Neutrophil (primary cell): ENCODE measurements around the gene ARHGEF37.

Experiments used
- H3K27ac ChIP-seq: fragments of 200-600 bp; sonication (generic); 2 replicates; pipeline ENCODE4 v1.5.1; 2016; ENCODE audit warnings: mild to moderate bottlenecking, moderate library complexity
- H3K27me3 ChIP-seq: fragments of 200-600 bp; sonication (generic); 2 replicates; pipeline ENCODE4 v1.6.0; 2016; ENCODE audit warnings: mild to moderate bottlenecking
- H3K36me3 ChIP-seq: fragments of 200-600 bp; sonication (generic); 2 replicates; pipeline ENCODE4 v1.5.1; 2017
- H3K4me1 ChIP-seq, 2 experiments: fragments of 200-600 bp in 1 of 2; sonication (generic) in 1 of 2; 1 replicate in 1 of 2; 2 replicates in 1 of 2; pipeline versions ENCODE4 v1.5.1 to v1.6.1; 2013 to 2016; ENCODE audit warnings: low read depth in 1 of 2, low read length in 1 of 2, mild to moderate bottlenecking in 1 of 2, moderate library complexity in 1 of 2; ENCODE audit not compliant: control insufficient read depth in 1 of 2, insufficient read depth in 1 of 2
- H3K4me3 ChIP-seq, 2 experiments: fragments of 200-600 bp in 1 of 2; sonication (generic) in 1 of 2; 1 replicate in 1 of 2; 2 replicates in 1 of 2; pipeline ENCODE4 v1.5.1; 2013 to 2016; ENCODE audit warnings: low read depth in 1 of 2, low read length in 1 of 2, mild to moderate bottlenecking in 1 of 2, moderate library complexity in 1 of 2
- H3K9me3 ChIP-seq: fragments of 200-600 bp; sonication (generic); 2 replicates; pipeline ENCODE4 v1.5.1; 2016
- TF ChIP-seq, protein P1 (sequence below): fragments of 200-600 bp; sonication (generic); IDR thresholded peaks from 2 replicates; pipeline ENCODE4 v1.5.1; 2016; ENCODE audit warnings: antibody characterized with exemption

Gene ARHGEF37

DNA sequence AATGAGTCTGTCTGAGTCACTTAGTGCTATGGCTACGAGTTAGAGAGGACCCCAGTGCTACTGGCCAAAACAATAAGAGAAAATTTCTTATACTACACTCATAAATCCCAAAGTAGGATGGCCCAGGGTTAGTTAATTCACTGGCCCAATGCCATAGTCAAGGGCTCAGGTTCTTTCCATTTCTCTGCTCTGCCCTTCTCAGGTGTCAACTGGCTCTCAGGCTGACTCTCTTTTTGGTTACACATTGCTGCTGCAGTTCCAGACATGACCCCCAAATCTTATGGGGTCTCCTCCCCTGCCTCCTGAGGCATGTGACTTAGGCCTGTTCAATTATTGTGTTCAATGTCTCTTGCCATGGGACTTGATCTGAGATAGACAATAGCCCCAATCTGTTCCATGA, 70.4 kb downstream of the ARHGEF37 start:
- no peaks in the 10 kb centered on the region for H3K27me3 ChIP-seq
- no peak overlapping the region for H3K27ac ChIP-seq
- no peaks in the 10 kb centered on the region for H3K4me1 ChIP-seq
- no peaks in the 10 kb centered on the region for H3K9me3 ChIP-seq
- no peak overlapping the region for H3K4me3 ChIP-seq
- H3K36me3 ChIP-seq: no peaks in the 10 kb centered on the region
- TF ChIP-seq, protein P1, sequence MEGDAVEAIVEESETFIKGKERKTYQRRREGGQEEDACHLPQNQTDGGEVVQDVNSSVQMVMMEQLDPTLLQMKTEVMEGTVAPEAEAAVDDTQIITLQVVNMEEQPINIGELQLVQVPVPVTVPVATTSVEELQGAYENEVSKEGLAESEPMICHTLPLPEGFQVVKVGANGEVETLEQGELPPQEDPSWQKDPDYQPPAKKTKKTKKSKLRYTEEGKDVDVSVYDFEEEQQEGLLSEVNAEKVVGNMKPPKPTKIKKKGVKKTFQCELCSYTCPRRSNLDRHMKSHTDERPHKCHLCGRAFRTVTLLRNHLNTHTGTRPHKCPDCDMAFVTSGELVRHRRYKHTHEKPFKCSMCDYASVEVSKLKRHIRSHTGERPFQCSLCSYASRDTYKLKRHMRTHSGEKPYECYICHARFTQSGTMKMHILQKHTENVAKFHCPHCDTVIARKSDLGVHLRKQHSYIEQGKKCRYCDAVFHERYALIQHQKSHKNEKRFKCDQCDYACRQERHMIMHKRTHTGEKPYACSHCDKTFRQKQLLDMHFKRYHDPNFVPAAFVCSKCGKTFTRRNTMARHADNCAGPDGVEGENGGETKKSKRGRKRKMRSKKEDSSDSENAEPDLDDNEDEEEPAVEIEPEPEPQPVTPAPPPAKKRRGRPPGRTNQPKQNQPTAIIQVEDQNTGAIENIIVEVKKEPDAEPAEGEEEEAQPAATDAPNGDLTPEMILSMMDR: no peak

DNA sequence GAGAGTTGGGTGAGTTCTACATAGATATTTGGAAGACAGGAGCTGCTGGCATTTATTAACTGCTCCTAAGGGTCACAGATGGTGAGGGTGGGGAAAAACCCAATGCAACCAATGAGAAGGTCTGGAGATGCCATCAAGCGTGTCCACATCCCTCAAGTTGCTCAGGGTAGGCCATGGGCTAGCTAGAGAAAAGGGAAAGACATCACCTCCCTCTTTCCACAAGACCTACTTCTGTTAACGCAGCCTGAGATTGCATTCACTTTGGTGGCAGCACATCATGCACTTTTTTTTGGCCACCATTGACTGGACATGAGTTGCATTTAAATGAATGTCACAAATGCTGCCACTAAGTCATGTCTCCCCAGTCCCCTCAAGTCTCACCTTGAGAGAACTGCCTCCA, 71.4 kb downstream of the ARHGEF37 start:
- no peaks in the 10 kb centered on the region for H3K9me3 ChIP-seq
- H3K27me3 ChIP-seq: no peaks in the 10 kb centered on the region
- H3K4me3 ChIP-seq: no peak overlapping the region
- H3K27ac ChIP-seq: no peak overlapping the region
- no peaks in the 10 kb centered on the region for H3K36me3 ChIP-seq
- H3K4me1 ChIP-seq: no peaks in the 10 kb centered on the region
- TF ChIP-seq, protein P1: no peak

DNA sequence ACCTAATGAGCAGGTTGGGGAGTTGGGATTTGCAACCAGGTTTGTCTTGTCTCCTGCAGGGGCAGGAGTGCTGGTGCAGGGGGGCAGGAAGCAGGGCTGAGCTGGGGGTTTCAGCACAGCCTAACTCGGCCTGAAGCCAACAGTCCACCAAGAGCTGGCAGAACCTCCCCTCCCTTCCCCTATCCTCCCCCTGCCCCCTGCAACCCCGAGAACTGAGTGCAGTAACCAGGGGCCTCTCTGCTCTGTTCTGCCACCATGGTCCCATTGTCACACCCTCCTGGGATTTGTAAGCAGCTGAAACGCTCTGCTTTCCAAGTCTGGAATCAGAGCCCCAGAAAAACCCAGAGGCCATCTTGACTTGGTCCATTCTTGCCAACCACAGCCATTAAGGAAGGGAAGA, 72.9 kb downstream of the ARHGEF37 start:
- TF ChIP-seq, protein P1: no peak

DNA sequence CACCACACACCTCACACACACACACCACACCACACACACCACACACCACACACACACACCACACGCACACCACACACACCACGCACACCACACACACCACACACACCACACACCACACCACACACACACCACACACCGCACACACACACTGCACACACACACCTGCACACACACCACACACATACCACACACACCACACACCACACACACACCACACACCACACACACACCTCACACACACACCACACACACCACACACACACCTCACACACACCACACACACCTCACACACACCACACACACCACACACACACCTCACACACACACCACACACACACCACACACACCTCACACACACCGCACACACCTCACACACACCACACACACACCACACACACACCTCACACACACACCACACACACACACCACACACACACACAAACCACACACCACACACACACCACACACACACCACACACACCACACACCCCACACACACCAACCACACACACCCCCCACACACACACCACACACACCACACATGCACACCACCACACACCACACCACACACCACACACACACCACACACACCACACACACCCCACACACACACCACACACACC, 73.7 kb downstream of the ARHGEF37 start:
- no peaks in the 10 kb centered on the region for H3K4me1 ChIP-seq
- H3K27me3 ChIP-seq: no peaks in the 10 kb centered on the region
- H3K9me3 ChIP-seq: no peaks in the 10 kb centered on the region
- no peaks in the 10 kb centered on the region for H3K36me3 ChIP-seq
- no peak overlapping the region for H3K4me3 ChIP-seq
- TF ChIP-seq, protein P1: no peak
- H3K27ac ChIP-seq: no peak overlapping the region

More for the DNA sequence above, 72.9 kb downstream of the ARHGEF37 start:
- H3K36me3 ChIP-seq: no peaks in the 10 kb centered on the region
- H3K9me3 ChIP-seq: no peaks in the 10 kb centered on the region
- no peak overlapping the region for H3K27ac ChIP-seq
- H3K27me3 ChIP-seq: no peaks in the 10 kb centered on the region
- H3K4me1 ChIP-seq: no peaks in the 10 kb centered on the region
- H3K4me3 ChIP-seq: no peak overlapping the region

DNA sequence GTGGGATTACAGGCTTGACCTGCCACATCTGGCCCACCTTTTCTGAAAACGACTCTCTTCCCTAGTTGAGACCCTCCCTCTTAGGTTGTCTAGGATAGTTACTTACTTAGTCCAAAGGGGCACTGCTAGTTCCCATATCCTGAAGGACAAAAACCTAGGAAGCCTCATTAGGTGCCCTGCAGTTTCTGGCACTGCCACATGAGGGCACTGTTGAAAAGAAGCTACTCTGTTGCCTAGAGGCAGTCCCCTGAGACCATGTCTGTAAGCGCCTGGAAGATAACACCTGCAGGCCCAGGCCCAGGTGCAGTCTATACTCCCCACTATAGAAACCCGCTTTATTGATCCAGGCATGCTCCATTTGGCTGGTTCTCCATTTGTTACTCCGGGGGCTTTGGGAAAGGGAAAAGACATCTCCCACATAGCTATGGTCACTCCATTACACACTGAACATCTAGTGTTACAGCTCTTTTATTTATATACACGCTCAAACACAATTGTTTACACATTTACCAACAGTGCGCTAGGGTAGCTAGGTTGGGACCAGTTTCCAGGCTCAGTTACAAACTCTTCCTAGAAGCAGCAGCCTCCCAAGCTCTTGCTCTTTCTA, 75.4 kb downstream of the ARHGEF37 start:
- Histone ChIP-seq H3K36me3 (no peaks in the 10 kb centered on the region), H3K27me3 (no peaks in the 10 kb centered on the region), H3K27ac (no peak overlapping the region), H3K9me3 (no peaks in the 10 kb centered on the region), H3K4me1 (no peaks in the 10 kb centered on the region), H3K4me3 (no peak overlapping the region)
- TF ChIP-seq, protein P1: peak; percentile 45
